ENCODE measurements around the gene PIK3C3. TPM values are rescaled to one million over a fixed set of nuclear protein-coding genes. Genes with fewer than 3 reads are reported as not detected.

Gene PIK3C3
- 10 to 100 TPM; 56.3 to 74.4 TPM for total RNA-seq

DNA sequence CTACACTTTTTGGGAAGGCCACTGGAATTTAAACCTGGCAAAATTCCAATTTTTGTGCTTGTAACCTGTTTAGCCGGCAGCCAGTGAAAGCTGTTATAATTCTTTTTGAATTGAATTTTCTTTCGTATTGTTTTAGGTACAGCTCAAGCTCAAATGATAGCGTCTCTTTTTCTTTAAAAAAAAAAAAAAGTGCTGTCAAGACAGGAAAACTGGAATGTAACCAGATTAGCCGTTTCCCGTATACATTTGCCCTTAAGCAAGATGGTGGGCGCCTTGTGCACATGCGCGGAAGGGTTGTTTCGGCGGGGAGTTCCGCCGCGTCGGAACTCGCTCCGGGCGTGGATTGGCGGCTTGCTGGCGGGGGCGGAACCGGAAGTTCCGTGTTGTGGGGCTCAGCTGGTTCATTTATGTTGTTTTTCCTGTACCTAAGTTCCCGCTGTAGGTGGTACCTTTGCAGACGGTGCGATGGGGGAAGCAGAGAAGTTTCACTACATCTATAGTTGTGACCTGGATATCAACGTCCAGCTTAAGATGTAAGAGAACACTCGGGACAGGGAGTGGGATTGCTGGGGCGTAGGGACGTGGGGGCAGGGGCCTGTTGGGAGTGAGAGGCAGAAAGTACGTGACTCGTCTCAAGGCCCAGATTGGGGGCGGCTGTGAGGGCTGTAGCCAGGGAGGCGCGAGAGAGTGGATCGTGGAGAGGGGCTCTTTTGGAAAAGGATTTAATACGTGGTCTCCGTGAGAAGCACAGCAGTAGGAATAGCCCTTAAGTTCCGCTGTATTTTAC lies at the start of gene PIK3C3:
Gene PIK3C3 (plus strand): TSS at position 408 of the 787 bp plus-strand sequence. CDS start 58 bp downstream, at position 466.
- peak; percentile 98 for ATAC-seq
- Mint-ChIP-seq H3K4me3 (peak within 1 kb of the TSS; percentile 100), H3K36me3 (peaks cover 17% of the 10 kb centered on the region), H3K27ac (peak within 1 kb of the TSS; percentile 97 to 98), H3K4me1 (ENCODE audit: low read depth in 2 of 2) (peaks cover 24 to 30% of the 10 kb centered on the region in 2 donors), H3K27me3 (peaks cover 0 to 8% of the 10 kb centered on the region in 2 donors), H3K9me3 (no peaks in the 10 kb centered on the region)
- peak; percentile 96 for DNase-seq (ENCODE audit: low spot score)

GRCh38 chr18:41905786-41906527 lies 49.1 kb upstream of the PIK3C3 start:
- Mint-ChIP-seq H3K4me3 (no peak overlapping the region), H3K27me3 (peaks cover 5 to 10% of the 10 kb centered on the region in 2 donors), H3K4me1 (ENCODE audit: low read depth in 2 of 2) (peaks cover 7 to 9% of the 10 kb centered on the region in 2 donors), H3K27ac (no peak overlapping the region), H3K9me3 (no peaks in the 10 kb centered on the region), H3K36me3 (no peaks in the 10 kb centered on the region)
- no peak for ATAC-seq
- no peak for DNase-seq (ENCODE audit: low spot score)

GRCh38 chr18:41906528-41907146 lies 48.4 kb upstream of the PIK3C3 start:
- H3K36me3 Mint-ChIP-seq = no peaks in the 10 kb centered on the region
- DNase-seq (ENCODE audit: low spot score) = no peak
- H3K4me3 Mint-ChIP-seq = no peak overlapping the region
- H3K27ac Mint-ChIP-seq = no peak overlapping the region
- no peaks in the 10 kb centered on the region for H3K9me3 Mint-ChIP-seq
- ATAC-seq = peak; percentile 57 to 82
- H3K27me3 Mint-ChIP-seq = peaks cover 5 to 9% of the 10 kb centered on the region in 2 donors
- H3K4me1 Mint-ChIP-seq (ENCODE audit: low read depth in 2 of 2) = peaks cover 7 to 9% of the 10 kb centered on the region in 2 donors

DNA sequence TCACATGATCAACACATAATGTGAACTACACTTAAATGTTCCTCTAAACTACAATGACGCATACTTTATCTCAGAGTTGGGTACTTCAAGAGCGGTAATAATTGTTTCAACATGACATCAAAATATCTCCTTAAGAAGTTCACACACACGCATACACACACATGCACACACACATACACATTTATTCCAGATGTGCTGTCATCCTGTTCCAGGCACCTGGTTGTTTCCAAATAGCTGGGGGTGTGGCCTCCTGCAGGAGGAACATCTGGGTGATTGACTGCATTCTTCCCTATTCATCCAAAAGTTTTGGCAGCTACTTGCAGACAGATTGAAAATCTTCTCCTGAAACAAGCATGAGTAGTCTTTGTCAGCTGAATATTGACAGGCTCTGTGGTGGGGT lies 37.9 kb upstream of the PIK3C3 start:
- no peak overlapping the region for H3K4me3 Mint-ChIP-seq
- no peak for DNase-seq (ENCODE audit: low spot score)
- peaks cover 10 to 38% of the 10 kb centered on the region in 2 donors for H3K27me3 Mint-ChIP-seq
- no peaks in the 10 kb centered on the region for H3K36me3 Mint-ChIP-seq
- H3K9me3 Mint-ChIP-seq = no peaks in the 10 kb centered on the region
- H3K4me1 Mint-ChIP-seq (ENCODE audit: low read depth in 2 of 2) = no peaks in the 10 kb centered on the region
- no peak for ATAC-seq
- H3K27ac Mint-ChIP-seq = no peak overlapping the region

DNA sequence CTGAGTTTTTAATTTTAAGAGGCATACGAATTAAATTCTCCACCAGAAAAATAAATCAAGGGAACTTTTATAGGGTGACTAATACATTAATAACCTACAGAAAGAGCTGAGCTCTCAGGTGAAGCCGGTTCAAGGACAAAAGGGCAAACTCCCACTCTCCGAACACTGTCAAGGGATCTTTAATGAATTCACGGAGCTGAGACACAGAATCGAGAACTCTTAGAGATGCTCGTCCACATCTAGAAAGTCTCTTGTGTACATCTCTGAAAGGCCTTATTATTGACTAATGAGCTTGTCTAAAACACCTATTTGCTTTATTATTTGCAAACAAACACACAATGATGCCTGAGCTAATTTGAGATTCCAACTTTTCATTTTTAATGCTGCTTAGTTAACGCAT lies 33.3 kb upstream of the PIK3C3 start:
- Mint-ChIP-seq H3K36me3 (no peaks in the 10 kb centered on the region), H3K9me3 (no peaks in the 10 kb centered on the region), H3K27me3 (peaks cover 8 to 41% of the 10 kb centered on the region in 2 donors), H3K4me3 (no peak overlapping the region), H3K27ac (no peak overlapping the region), H3K4me1 (ENCODE audit: low read depth in 2 of 2) (no peaks in the 10 kb centered on the region)
- no peak for ATAC-seq
- DNase-seq (ENCODE audit: low spot score) = no peak

DNA sequence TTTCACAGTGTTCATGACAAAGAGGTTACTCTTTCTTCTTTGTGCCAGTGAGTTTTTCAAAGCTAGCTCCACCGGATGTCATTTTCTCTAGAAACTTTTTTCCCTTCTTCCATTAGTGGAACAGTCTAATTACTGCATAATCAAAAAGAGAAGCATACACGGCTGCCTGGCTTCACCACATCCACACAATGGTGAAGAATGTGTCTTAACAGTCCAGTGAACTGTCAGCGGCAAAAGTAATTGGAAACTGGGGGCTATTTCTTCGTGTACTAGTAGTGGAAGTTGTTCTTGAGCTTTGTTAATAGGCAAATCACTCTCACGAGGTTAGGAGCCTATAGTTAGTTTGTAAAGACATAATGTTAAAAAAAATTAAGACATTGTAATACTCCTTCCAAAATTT lies 32.9 kb upstream of the PIK3C3 start:
- no peak for DNase-seq (ENCODE audit: low spot score)
- Mint-ChIP-seq H3K9me3 (no peaks in the 10 kb centered on the region), H3K4me1 (ENCODE audit: low read depth in 2 of 2) (no peaks in the 10 kb centered on the region), H3K36me3 (no peaks in the 10 kb centered on the region), H3K27ac (no peak overlapping the region), H3K4me3 (no peak overlapping the region), H3K27me3 (peaks cover 11 to 41% of the 10 kb centered on the region in 2 donors)
- no peak for ATAC-seq

- DNase-seq (ENCODE audit: low spot score) (no peak), ATAC-seq (no peak)
- H3K4me1 Mint-ChIP-seq (ENCODE audit: low read depth in 2 of 2) = no peaks in the 10 kb centered on the region
- no peak overlapping the region for H3K27ac Mint-ChIP-seq
- no peaks in the 10 kb centered on the region for H3K36me3 Mint-ChIP-seq
- H3K4me3 Mint-ChIP-seq = no peak overlapping the region
- peaks cover 14 to 41% of the 10 kb centered on the region in 2 donors for H3K27me3 Mint-ChIP-seq
- no peaks in the 10 kb centered on the region for H3K9me3 Mint-ChIP-seq
Observed at GRCh38 chr18:41922841-41923240, 32.2 kb upstream of the PIK3C3 start.

- Mint-ChIP-seq H3K27me3 (peaks cover 14 to 40% of the 10 kb centered on the region in 2 donors), H3K9me3 (no peaks in the 10 kb centered on the region), H3K4me3 (no peak overlapping the region), H3K27ac (no peak overlapping the region), H3K36me3 (no peaks in the 10 kb centered on the region), H3K4me1 (ENCODE audit: low read depth in 2 of 2) (no peaks in the 10 kb centered on the region)
- DNase-seq (ENCODE audit: low spot score) (no peak), ATAC-seq (no peak)
Observed at GRCh38 chr18:41923446-41923845, 31.6 kb upstream of the PIK3C3 start.

GRCh38 chr18:41928581-41928980 lies 26.5 kb upstream of the PIK3C3 start:
- ATAC-seq (no peak), DNase-seq (ENCODE audit: low spot score) (no peak)
- H3K4me3 Mint-ChIP-seq = no peak overlapping the region
- no peaks in the 10 kb centered on the region for H3K9me3 Mint-ChIP-seq
- no peak overlapping the region for H3K27ac Mint-ChIP-seq
- H3K36me3 Mint-ChIP-seq = no peaks in the 10 kb centered on the region
- no peaks in the 10 kb centered on the region for H3K4me1 Mint-ChIP-seq (ENCODE audit: low read depth in 2 of 2)
- H3K27me3 Mint-ChIP-seq = peaks cover 18 to 19% of the 10 kb centered on the region in 2 donors

- no peak for ATAC-seq
Observed at GRCh38 chr18:41932899-41933298, 22.1 kb upstream of the PIK3C3 start.

GRCh38 chr18:41933778-41934177 lies 21.3 kb upstream of the PIK3C3 start:
- DNase-seq (ENCODE audit: low spot score) = no peak
- H3K27ac Mint-ChIP-seq = no peak overlapping the region

More at GRCh38 chr18:41932899-41933298, 22.1 kb upstream of the PIK3C3 start:
- H3K4me3 Mint-ChIP-seq = no peak overlapping the region
- H3K27ac Mint-ChIP-seq = no peak overlapping the region
- no peak for DNase-seq (ENCODE audit: low spot score)
- no peaks in the 10 kb centered on the region for H3K9me3 Mint-ChIP-seq
- H3K27me3 Mint-ChIP-seq = peaks cover 0 to 13% of the 10 kb centered on the region in 2 donors
- peaks cover 5 to 7% of the 10 kb centered on the region in 2 donors for H3K4me1 Mint-ChIP-seq (ENCODE audit: low read depth in 2 of 2)
- H3K36me3 Mint-ChIP-seq = no peaks in the 10 kb centered on the region

DNA sequence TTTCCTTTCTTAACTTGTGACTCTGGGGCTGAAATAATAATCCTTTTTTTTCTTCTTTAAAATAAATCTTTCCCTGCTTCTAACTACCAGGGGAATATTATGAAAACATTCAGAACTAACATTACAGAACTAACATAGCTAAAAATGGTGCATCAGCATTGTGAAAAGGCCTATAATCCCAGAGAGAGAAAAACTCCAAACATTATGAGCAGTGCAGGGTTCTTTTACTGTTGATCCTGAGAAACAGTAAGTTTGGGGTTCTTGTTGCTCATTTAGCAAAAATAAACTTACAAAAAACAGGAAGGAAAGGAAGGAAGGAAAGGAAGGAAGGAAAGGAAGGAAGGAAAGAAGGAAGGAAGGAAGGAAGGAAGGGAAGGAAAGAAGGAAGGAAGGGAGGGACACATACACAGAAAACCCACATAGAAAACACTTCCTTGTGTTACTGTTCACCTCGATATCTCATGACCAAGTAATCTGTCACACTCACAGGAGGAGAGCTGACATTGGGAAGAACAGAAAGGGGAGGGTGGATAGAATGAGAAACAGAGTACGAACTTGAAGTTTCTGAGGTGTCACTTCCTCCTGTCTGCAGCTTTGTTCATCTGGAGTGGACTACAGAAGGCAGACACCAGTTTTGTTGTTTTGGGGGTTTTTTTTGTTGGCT lies 18.4 kb upstream of the PIK3C3 start:
- Mint-ChIP-seq H3K27ac (no peak overlapping the region), H3K9me3 (no peaks in the 10 kb centered on the region), H3K4me3 (no peak overlapping the region), H3K4me1 (ENCODE audit: low read depth in 2 of 2) (peaks cover 5 to 7% of the 10 kb centered on the region in 2 donors), H3K36me3 (no peaks in the 10 kb centered on the region), H3K27me3 (peaks cover 17 to 24% of the 10 kb centered on the region in 2 donors)
- DNase-seq (ENCODE audit: low spot score) (no peak), ATAC-seq (no peak)

More at GRCh38 chr18:41933778-41934177, 21.3 kb upstream of the PIK3C3 start:
- Mint-ChIP-seq H3K36me3 (no peaks in the 10 kb centered on the region), H3K9me3 (no peaks in the 10 kb centered on the region), H3K4me3 (no peak overlapping the region), H3K27me3 (peaks cover 0 to 10% of the 10 kb centered on the region in 2 donors), H3K4me1 (ENCODE audit: low read depth in 2 of 2) (peaks cover 5 to 7% of the 10 kb centered on the region in 2 donors)
- ATAC-seq = no peak

DNA sequence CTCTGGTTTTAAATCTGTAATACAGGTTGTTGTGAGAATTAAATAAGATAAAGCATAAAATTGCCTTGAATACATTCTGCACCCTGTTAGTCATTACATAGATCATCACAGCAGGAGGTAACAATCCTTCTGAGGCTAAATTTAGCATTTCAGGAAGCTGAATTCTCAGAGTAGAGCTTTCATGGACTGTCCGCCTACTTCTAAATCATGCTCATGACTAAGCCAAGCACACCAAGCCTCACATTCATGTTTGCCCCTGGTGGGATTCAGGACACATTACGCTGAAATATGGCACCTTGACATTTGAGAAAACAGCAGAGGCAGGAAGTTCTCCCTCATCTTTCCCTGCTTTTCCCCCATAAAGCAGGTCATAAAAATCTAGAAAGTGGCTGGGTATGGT lies 16.6 kb upstream of the PIK3C3 start:
- H3K27me3 Mint-ChIP-seq = peaks cover 25 to 31% of the 10 kb centered on the region in 2 donors
- no peak for ATAC-seq
- no peak for DNase-seq (ENCODE audit: low spot score)
- H3K4me1 Mint-ChIP-seq (ENCODE audit: low read depth in 2 of 2) = peaks cover 5 to 7% of the 10 kb centered on the region in 2 donors
- H3K36me3 Mint-ChIP-seq = peaks cover 4% of the 10 kb centered on the region
- no peak overlapping the region for H3K27ac Mint-ChIP-seq
- H3K4me3 Mint-ChIP-seq = no peak overlapping the region
- no peaks in the 10 kb centered on the region for H3K9me3 Mint-ChIP-seq
